CD4-positive, alpha-beta T cell treated with Interleukin-6 for 4 hours (primary cell): ENCODE measurements around the gene CD8B2.
"Not testable (repeated sequence)": the region's sequence is repeated elsewhere in the genome, so short reads cannot be mapped to it uniquely, and the experiment has no call there.

Experiments
- DNase-seq: peaks from one replicate; pipeline ENCODE4 v3.0.0-alpha.2; 2020; ENCODE audit warnings: mixed read lengths

The CD8B2 gene

DNA sequence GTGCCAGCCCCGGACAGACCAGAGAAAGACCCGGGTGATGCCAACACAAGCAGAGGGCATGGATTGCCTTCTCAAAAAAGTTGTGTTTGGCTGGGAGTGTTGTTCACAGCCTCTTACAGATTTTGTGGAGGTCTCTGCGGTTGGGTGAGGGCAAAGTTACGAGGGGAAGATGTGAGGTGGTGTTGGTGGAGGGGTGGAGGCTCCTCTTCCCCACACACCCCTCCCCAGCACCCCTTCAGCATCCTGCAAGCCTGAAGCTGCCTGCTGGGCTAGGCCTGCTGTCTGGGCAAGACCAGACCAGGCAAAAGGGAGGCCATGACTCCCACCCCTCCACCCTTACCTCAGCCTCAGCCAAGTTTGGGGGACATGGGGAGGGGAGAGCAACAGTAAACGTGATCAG, 26.2 kb downstream of the CD8B2 start:
- not testable (repeated sequence) for DNase-seq

DNA sequence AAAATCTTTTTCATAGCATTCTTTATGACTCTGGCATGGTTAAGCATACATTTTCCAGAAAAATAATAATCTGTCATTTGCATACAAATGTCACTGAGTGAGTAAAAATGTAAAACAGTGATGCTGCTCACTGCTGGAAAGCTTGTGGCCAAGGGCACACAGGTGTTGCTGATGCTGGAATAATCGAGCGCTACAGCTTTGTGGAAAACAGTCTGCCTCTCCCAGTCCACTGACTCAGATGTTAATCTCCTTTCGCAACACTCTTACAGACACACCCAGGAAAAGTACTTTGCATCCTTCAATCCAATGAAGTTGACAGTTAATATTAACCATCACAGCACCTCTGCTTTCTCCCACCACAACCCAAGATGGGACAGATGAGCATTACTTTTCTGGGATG, 27.7 kb downstream of the CD8B2 start:
- DNase-seq: not testable (repeated sequence)

DNA sequence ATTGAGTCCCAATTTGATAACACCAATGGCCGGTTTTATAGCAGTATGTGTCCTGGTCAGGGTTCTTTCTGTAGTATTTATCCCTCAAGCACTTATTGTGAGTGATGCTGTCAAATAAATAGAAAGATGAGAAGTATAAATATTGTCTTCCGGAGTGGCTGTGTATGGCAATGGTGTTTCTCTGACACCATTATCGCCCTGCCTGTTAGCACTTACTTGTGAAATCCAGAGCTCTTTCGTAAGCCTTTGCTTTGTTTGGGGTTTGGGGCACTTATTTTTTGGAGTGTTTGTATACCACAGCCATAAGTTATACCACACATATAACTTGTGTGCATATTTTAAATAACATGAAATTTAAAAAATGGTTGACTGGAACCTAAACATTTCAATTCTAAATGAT, 29.3 kb downstream of the CD8B2 start:
- no peak for DNase-seq

DNA sequence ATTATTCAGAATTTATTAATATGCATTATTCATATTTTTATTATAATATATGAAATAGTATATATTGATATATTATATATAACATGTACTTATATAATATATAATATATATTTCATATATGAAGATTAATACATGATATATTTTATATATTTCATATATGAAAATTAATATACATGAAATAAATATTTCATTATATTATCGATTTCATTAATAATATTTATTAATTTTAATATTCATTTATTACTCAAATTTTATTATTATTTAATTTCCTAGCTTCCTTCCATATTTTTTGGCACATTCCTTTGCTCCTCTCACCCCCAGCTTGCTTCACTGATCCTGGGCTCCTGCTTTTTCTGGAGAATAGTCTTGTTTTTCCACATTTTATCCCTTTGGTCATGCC, 29.7 kb downstream of the CD8B2 start:
- no peak for DNase-seq

DNA sequence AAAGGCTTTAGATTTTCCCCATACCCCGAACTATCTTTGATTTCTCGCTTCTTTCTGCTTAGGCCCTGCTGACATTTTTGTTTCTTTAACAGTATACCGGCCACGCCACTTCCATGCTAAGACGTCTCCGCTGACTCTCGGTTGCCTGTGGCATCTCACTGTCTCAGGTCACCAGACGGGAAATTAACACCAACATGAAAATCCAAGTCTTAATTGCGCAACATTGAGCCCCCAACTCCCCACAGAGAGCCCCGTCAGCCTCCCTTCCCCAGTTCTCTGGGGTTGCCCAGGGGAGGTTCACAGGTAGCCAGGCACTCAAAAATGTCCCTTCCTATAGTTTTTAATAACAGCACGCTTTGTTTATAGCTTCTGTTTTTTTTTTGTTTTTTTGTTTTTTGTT, 30.2 kb downstream of the CD8B2 start:
- no peak for DNase-seq

DNA sequence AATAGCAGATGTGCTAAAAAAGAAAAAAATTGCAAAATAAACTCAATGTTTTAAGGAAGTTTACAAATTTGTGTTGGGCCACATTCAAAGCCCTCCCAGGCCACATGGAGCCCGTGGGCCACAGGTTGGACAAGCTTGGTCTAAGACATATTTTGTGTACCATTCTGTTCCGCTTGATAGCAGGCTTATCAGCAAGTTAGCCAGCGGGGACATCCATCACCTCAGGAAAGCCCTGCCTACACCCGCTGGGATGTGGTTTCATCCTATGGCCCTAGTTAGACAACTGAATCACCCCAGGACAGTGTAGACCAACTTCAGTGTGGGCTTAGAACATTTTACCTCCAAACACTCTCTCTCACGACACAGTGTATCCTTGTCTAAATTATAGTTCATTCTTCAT, 32.6 kb downstream of the CD8B2 start:
- DNase-seq: no peak

DNA sequence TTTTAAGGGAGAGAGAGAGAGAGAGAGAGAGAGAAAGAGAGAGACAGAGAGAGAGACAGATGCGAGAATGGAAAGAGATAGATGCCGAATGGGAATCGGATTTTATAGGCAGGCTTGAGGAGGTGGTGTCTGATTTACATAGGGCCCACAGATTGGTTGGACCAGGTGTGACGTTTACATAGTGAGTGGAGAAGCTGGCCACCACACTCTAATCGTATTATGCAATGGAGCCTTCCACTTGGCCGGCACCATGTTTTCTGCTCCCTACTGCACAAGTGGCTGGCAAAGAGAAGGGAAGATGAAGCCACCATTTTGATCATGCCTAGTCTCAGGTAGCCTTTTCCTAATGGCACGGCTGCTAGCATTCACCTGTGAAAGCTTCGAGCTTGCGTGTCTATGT, 33.9 kb downstream of the CD8B2 start:
- DNase-seq: no peak

DNA sequence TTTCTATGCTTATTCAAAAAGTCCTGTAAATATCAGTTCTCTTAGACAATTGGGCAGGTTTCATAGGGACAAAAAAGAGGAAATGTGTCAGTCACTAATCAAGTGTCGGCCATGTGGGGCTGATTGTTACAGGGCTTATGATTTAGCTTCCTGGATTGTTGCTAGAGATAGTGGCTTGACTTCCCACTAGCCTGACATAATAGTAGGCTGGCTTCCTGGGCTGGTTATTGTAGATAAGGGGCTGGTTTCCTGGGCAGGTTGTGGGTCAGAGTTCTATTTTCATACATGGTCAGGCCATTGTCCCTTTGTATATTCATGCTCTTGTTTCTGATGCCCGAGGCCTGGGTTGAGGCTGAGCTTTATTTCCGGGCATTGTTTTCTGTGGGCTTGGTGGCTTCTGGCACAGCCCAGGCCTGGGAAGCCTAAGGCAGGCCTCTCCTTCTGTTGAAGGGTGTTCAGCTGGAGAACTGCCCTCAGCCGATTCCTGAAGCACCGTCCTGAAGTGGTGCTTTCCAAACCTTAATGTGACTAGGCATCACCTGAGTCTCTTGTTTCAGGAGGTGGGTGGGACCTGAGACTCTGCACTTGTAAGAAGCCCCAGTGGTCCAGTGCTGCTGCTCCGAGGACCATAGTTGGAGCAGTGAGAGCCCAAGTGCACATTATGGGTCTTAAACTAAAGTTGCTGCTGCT, 37.0 kb downstream of the CD8B2 start:
- no peak for DNase-seq

DNA sequence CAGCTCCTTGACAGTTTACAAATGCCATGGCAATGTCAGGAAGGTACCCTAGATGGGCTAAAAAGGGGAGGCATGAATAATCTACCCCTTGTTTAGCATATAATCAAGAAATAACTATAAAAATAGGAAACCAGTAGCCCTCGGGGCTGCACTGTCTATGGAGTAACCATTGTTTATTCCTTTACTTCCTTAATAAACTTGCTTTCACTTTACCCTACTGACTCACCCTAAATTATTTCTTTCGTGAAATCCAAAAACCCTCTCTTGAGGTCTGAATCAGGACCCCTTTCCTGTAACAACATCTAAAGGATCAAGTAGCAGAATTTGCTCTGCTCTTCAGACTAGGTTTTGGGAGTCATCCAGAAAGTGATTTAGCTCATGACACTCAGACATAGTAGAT, 43.7 kb downstream of the CD8B2 start:
- DNase-seq: no peak

DNA sequence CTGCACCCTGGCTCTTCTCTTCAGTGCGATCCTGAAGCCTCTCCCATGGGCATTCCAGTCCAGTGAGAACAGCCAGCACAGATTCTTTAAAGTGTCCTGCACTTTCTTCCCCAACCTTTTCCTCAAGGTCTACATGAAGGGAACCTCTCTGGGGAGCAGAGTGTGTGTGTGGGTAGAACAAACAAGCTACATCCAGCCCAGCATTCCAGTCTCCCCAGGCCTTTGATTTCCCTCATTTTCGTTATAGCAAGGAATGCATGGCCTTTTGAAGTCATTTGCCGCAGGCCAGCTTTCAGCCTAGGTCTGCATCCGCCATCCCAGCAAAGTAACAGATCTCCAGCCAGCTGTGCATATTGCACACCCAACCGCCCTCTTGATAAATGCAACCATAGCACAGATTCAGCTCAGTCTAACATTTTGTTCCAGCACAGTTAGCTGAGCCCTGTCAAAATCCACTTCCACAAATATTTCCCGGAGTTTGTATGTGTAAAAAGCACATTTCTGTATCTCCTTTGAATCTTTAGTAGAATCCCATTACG, 44.6 kb downstream of the CD8B2 start:
- DNase-seq: no peak

DNA sequence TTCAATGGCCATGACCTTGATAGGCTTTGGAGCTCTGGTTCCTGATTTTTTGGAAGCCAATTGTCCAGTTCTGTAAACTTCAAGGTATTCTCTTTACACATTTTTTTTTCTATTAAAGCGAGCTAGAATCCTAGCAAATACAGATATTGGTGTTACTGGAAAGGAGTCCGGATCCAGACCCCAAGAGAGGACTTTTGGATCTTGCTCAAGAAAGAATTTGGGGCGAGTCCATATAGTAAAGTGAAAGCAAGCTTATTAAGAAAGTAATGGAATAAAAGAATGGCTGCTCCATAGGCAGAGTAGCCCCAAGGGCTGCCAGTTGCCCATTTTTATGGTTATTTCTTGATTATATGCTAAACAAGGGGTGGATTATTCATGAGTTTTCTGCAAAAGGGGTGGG, 45.1 kb downstream of the CD8B2 start:
- no peak for DNase-seq

DNA sequence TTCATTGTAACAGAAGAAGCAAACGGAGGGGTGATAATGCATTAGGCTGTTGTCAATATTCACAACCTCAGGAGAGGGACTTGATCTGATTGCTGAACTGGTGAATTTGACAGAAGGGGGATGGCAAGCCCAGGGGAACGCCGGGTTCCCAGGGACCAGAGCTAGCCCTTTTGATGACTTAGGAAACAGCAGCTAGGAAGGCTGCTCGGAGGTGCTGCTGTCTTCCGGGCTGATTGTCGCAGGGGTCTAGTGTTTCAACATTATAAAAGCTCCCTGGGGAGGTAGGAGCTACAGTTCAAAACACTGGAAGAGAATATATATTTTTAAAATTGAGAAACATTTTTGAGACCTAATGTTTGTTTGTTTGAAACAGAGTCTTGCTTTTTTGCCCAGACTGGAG, 47.3 kb downstream of the CD8B2 start:
- no peak for DNase-seq

DNA sequence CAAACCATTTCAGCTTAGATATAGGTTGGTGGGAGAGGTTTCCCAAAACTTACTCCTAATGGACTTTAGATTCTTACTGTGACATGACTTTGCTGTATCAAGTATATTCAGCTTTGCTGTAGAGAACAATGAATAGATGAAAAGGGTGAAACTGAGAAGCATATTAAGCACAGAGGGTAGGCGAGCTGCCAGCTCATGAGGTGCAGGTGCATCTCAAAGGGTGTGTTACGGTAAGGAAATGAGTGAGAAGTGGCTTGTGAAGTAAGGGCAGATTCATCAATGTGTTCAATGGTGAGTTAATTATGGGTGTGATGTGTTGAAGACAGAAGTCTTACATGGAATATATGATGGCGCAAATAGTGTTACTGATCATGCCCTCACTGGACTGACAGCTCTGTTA, 49.3 kb downstream of the CD8B2 start:
- DNase-seq: no peak

DNA sequence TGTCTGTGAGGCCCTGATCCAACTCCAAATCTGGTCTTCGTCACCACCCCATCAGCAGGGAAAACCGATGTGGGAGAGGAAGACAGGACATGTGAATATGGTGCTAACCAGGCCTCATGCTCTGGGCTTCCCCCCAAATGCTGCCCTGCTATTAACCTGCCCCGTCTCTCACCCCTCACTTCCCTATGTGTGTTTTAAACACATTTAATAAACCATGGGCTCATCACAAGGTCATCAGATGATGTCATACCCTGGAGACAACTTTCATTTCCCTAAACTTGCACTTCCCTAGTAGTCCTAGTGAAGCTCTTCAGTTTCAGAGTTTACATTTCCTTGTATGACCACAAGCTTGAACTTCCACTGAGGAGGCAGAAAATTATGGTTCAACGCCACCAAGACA, 49.9 kb downstream of the CD8B2 start:
- DNase-seq: no peak

DNA sequence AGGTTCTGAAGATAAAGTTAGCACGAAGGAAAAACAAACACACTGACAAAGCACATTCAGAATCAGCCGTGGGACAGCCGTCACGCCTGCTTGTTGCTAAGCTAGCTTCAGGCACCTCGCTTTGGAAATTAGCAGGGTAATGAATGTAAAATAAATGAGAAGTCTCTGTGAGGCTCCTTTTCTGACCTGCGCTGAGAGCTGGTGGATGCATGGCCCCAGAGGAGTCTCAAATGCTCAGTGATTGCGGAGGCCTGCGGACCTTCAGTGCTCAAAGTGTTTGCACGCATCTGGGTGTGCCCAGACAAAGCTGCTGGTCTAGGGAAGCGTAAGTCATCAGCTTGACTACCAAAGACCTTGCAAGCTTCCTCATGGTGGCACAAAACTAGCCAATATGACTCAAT, 50.6 kb downstream of the CD8B2 start:
- DNase-seq: no peak

DNA sequence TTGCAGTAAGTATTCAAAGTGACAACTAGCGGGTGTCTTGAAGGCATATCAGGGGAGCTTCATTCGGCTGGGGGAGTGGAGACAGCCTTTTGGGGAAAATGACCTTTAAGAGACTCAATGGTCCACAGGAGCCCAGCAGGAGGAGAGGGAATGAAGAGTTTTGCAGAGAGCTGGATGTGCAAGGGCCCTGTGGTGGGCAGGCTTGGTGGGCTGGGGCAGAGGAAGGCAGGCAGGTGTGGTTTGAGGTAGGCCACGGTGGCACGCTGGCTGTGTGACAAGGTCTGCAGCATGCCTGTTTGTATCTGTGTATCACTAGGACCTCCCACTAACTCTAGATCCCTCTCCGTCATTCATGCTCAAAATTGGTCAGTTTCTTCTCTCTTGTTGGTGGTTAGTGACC, 53.7 kb downstream of the CD8B2 start:
- no peak for DNase-seq

DNA sequence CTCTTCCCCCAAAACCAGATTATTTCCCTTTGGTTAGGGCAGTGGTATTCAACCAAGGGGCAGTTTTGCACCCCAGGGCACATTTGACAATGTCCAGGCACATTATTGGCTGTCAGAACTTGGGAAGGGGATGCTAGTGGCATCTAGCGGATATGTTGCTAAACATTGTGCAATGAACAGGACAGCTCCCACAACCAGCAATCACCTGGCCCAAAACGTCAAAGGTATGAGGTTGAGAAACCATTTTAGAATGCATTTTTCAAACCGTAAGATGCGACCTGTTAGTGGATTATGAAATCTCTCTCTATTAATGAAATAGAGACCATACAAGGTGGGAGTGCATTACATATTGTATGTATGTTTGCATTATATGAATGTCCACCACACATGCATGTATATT, 54.2 kb downstream of the CD8B2 start:
- no peak for DNase-seq

DNA sequence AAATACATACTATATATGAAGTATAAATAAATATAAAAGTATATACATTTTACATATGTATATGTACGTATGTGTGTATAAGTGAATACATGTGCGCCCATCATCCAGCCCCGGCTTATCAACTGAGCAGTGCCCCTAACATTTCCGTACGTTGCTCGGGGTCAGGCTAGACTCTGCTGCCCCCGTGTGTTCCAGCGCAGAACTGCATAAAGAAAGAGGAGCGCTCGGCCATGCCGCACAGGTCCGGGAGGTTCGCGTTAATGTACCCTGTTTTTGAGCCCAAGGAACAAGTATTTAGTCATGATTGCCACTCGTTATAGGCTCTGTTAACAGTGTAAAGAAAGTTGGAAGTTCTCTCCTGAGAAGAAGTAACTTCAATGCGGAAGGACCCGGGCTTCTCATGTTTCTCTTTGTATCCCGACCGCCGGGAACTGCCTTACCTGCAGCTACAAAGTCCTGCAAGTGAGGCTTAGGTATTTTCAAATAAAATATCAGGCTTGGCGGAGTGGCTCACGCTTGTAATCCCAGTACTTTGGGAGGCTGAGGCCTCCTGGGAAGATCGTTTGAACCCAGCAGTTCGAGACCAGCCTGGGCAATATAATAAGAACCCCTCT, 55.7 kb downstream of the CD8B2 start:
- DNase-seq: peak; percentile 73

DNA sequence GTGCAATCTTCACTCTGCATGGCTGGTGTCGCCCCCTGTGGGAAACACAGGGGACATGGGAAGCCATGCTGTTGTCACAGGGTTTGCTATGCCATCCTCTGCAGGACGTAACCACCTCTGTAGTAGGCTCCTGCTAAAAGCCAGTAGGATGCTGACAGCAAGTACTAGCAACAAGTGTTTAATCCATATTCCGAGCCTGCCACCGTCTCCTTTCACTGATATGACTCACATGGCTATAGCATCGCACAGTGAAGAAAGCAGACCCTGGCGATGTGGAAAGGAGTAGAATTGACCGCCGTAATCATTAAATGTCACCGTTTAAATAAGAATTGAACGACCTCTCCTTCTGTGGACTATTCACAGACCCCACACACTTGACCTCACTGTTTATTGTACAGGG, 57.8 kb downstream of the CD8B2 start:
- no peak for DNase-seq

DNA sequence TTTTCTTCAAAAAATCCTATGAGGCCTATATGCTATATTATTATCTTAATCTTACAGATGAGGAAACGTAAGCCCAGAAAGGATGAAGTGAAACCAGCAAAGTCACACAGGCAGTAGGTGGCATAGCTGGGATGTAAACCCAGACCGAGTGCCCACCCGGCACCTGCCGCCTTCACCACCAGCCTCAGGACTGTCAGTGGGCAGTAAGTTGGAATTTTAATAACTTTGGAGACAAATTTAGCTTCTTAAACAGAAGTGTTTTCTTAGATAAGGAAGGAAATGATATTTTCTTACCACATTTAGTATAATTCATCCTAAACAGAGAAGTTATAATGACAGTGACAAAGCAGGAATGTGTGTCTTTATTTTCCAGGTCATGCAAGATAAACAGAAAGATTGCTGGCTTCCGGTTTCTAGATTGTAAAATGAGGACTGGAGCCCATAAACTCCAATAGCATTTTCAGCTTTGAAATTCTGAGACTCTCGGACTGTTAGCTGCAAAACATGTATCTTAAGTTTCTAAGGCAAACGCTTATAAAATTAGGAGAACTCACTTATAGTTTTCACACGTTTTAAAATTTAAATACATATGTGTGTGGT, 59.3 kb downstream of the CD8B2 start:
- DNase-seq: no peak

DNA sequence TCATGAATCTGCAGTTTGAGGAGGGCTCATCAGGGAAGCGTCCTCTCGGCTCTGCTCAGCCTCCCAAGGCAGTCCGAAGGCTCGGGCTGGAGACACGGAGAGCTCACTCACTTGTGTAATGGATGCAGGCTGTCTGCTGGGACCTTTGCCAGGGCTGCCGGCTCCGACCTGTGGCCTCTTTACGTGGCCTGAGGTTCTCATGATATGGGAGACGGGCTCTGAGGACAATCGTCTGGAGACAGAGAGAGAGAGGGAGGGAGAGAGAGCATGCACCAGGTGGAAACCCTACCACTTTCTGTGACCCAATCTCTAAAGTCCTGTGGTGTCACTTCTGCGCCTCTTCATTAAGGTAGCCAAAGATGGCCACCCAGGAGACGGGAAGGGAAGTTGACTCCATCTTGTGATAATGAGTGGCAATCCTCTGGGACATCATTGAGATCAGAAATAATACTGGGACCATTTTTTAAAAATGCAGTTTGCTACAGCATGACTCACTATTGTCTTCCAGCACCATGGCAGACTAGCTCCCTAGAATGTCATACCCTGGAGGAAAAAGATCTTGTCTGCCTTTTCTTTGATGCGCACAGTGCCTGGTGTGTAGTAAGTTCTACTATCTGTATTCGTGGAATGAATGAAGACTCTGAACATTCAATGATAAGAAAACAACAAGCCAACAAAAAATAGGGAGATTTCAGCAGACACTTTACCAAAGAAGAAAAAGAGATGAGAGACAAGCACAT, 60.2 kb downstream of the CD8B2 start:
- DNase-seq: no peak

DNA sequence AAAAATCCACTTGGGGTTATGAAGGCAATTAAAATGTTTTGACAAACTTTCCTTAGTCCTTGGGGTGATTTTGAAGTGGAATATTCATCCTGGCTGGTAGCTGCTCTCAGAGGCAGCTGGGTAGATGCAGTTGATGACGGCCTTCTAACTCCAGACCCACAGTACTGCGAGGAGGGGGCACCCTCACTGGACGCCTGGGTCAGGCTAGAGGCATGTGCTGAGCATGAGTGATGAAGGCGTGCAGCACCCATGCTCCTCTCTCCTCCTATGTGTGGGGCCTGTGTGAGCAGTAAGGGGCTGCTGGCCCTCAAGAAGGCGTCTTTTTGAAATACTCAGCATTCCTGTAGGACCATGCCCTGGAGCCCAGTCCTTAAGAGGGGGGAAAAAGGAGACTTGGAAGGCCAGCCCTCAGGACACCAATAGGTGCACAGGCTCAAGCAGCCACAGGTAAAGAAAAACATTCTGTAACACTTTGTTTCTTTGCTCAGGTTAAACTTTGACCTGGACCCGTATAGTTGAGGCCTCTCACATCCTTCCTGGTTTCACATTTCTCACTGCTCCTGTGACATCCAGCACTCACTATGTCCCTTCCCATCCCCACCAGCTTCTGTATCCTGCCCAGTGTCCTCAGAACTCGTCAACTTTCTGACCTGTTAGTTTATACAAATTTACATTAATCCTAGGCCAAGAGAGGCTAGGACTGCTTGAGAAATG, 64.4 kb downstream of the CD8B2 start:
- no peak for DNase-seq

DNA sequence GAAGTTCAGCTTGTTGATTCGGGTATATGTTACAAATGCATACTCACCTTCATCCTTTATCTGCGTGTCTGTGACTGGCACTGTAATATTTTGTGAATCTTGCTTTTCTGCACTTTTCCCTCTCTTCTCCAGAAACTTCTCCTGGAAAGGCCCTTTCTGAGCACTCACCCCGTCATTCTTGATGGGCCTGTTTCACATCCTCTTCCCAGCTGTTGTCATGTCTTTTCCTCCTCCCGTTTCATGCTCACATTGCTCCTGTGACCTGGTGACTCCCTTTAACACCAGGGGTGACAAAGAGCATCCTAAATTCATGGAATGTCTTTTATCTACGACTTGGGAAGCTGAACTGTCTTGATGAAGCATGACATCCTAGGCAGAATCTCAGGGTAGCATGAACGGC, 65.8 kb downstream of the CD8B2 start:
- no peak for DNase-seq
